BJ (cell line): ENCODE results near the gene ACADS. TPM values are rescaled to one million over a fixed set of nuclear protein-coding genes. Genes with fewer than 3 reads are reported as not detected.
A peak's percentile ranks its signal among the peaks of the same experiment; 100 is the strongest.

Experiments
- CTCF ChIA-PET: fragments of 350-600 bp; formaldehyde crosslinking; extraction: SDS; loops from one replicate; lab custom pipeline; 2021; ENCODE audit warnings: antibody characterized with exemption, inconsistent platforms; lab: Yijun Ruan, JAX
- POLR2A ChIA-PET: fragments of 300-600 bp; sonication (Branson Sonifier 250); formaldehyde crosslinking; extraction: SDS; loops from one replicate; lab custom pipeline; 2021; ENCODE audit warnings: antibody characterized with exemption; lab: Charles Lee
- DNase-seq: peaks from one replicate; pipeline ENCODE4 v3.0.0-alpha.2; 2011; ENCODE audit warnings: low read depth
- H3K27me3 ChIP-seq: 2 replicates; pipeline ENCODE4 v1.6.0; 2011; ENCODE audit warnings: low read length; ENCODE audit not compliant: control insufficient read depth, insufficient read depth
- H3K36me3 ChIP-seq: 2 replicates; pipeline ENCODE4 v1.5.1; 2011; ENCODE audit warnings: low read length; ENCODE audit not compliant: control insufficient read depth, insufficient read depth
- H3K4me3 ChIP-seq: 2 replicates; pipeline ENCODE4 v1.5.1; 2011; ENCODE audit warnings: low read depth, mild to moderate bottlenecking, control low read depth, low read length
- polyA plus RNA-seq: library from polyadenylated mRNA; depleted of rRNA; stranded (reverse); fragments of >200 nt; gene quantifications from 2 replicates; pipeline ENCODE4 v1.2.3, GENCODE V29; 2011; rRNA removed
- TF ChIP-seq, protein P1 (sequence below): IDR thresholded peaks from 2 replicates; pipeline ENCODE4 v1.5.1; 2011; ENCODE audit warnings: low read depth, mild to moderate bottlenecking, control low read depth, inconsistent platforms, low read length, moderate library complexity; ENCODE audit not compliant: insufficient read depth

Gene ACADS
- polyA plus RNA-seq, 1 experiment, result 11.9 TPM

DNA sequence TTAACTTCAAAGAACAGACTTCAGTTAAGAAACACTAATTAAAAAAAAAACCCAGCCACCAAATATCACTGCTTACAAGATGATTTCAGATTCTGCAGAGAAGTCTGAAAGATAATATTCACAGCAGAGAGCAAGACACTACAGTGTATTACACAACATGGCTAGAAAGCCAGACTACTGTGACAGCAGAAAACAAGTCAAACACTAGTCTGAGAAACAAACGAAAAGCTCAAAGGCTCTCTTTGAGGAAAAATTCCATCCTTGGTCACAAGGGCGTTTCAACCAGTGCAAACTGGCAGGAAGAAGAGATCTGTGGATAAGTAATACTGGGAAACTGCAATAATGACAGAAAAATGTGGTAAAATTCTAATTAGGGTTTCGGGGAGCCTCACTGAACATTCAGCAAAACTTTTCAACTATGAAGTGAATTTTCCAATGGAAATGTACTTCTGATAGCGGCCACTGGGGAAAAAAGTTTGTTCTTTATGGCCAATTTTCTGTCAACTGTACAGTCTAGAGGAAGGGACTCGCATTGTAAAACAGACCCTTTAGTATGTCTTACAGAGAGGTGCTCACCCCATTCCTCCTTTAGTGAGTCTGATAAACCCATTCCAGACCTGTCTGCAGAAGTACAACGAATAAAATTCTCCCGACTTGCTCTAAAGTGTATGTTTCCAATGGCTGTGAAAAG lies 50.4 kb downstream of the ACADS start:
- Histone ChIP-seq H3K27me3 (no peaks in the 10 kb centered on the region), H3K4me3 (no peak overlapping the region), H3K36me3 (peaks cover 7% of the 10 kb centered on the region; the same call in 1 of the 2 replicates)
- no peak for DNase-seq
- ChIA-PET POLR2A (no interaction called here), CTCF (interaction anchor here (0.8 to 1.1 kb wide), 3 partner anchors 19 to 204 kb away, joined by 3 read pairs; no protein-coding TSS in a partner anchor)
- TF ChIP-seq, protein P1, sequence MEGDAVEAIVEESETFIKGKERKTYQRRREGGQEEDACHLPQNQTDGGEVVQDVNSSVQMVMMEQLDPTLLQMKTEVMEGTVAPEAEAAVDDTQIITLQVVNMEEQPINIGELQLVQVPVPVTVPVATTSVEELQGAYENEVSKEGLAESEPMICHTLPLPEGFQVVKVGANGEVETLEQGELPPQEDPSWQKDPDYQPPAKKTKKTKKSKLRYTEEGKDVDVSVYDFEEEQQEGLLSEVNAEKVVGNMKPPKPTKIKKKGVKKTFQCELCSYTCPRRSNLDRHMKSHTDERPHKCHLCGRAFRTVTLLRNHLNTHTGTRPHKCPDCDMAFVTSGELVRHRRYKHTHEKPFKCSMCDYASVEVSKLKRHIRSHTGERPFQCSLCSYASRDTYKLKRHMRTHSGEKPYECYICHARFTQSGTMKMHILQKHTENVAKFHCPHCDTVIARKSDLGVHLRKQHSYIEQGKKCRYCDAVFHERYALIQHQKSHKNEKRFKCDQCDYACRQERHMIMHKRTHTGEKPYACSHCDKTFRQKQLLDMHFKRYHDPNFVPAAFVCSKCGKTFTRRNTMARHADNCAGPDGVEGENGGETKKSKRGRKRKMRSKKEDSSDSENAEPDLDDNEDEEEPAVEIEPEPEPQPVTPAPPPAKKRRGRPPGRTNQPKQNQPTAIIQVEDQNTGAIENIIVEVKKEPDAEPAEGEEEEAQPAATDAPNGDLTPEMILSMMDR, result no peak

DNA sequence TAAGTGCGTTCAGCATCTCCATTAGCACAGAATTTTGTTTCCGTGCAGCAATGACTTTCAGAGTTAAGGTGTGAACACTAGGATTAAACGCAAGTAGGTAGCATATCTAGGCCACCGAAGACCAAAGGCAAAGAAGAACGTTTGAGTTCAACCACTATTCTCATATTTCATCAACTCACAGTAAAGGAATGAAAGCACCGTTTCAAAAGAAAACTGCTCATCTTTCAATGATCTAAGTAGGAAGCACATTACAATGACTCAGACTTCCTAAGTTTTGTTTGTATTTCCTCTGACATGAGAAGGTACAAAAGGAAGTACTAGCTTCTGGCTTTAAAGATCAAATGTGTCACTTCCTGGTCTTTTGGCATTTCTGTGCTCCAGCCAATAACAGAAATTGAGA lies 57.6 kb downstream of the ACADS start:
- H3K27me3 ChIP-seq, result no peaks in the 10 kb centered on the region
- POLR2A ChIA-PET, result no interaction called here
- peak; percentile 12 for DNase-seq
- CTCF ChIA-PET, result interaction anchor here (1.1 kb wide), 1 partner anchor 11 kb away, joined by 3 read pairs; no protein-coding TSS in a partner anchor
- TF ChIP-seq, protein P1, result no peak
- peaks cover 3% of the 10 kb centered on the region; the same call in 1 of the 2 replicates for H3K36me3 ChIP-seq
- H3K4me3 ChIP-seq, result no peak overlapping the region

DNA sequence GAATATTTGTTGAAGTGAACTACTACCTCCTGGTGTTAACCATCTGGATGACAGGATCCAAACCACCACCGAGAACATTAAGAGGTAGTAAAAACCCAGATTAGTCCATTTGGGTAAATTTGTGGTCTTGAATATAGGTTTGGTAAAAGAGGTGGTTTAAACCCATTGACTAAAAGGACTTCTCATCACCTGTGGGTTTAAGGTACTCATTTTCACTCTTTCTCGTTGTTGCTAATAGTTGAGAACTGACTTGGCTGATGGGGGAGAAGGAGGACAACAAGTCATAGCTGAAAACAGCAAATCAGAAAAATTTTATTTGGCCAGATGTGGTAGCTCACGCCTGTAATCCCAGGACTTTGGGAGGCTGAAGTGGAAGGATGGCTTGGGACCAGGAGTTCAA lies 59.2 kb downstream of the ACADS start:
- ChIA-PET POLR2A (interaction anchor here (0.7 kb wide), 1 partner anchor 185 kb away, joined by 4 read pairs; no protein-coding TSS in a partner anchor), CTCF (no interaction called here)
- Histone ChIP-seq H3K36me3 (peaks cover 3% of the 10 kb centered on the region; the same call in 1 of the 2 replicates), H3K27me3 (no peaks in the 10 kb centered on the region), H3K4me3 (no peak overlapping the region)
- no peak for DNase-seq
- TF ChIP-seq, protein P1, result no peak

DNA sequence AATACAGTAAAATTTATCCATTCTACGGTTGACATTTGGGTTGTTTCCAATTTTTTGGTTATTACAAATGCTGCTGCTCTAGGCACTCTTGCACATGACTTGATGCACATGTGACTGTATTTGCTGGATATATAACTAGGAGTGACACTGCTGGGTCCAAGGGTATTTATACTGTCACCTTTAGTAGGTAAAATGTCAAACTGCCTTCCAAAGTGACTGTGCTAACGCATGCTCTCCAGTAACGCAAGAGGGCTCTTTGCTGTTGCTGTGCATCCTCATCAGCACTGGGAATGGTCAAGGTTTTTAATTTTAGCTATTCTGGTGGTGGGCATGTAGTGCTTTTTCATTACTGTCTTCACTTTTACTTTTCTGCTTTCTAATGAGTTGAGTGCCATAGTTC lies 62.3 kb downstream of the ACADS start:
- POLR2A ChIA-PET, result no interaction called here
- TF ChIP-seq, protein P1, result no peak
- DNase-seq, result no peak
- H3K4me3 ChIP-seq, result no peak overlapping the region
- H3K27me3 ChIP-seq, result no peaks in the 10 kb centered on the region
- CTCF ChIA-PET, result no interaction called here
- no peaks in the 10 kb centered on the region for H3K36me3 ChIP-seq

Other genes with a start within 250 kb of the ACADS start
- gene DYNLL1, start 229.7 kb upstream of the ACADS start, polyA plus RNA-seq, result 358 and 610 TPM in 2 replicates
- 27.7 and 44.4 TPM in 2 replicates for gene COQ5, start 196.7 kb upstream of the ACADS start, polyA plus RNA-seq
- gene RNF10, start 191.5 kb upstream of the ACADS start, polyA plus RNA-seq, result 64.1 and 98.8 TPM in 2 replicates
- gene POP5, start 144.4 kb upstream of the ACADS start, polyA plus RNA-seq, result 46.7 and 48.0 TPM in 2 replicates
- 0.32 TPM in 1 of 2 replicates, not detected in the other for gene CABP1, start 85.2 kb upstream of the ACADS start, polyA plus RNA-seq
- 34.3 and 49.4 TPM in 2 replicates for gene MLEC, start 38.7 kb upstream of the ACADS start, polyA plus RNA-seq
- 32.0 and 37.0 TPM in 2 replicates for gene UNC119B, start 15.4 kb upstream of the ACADS start, polyA plus RNA-seq
- gene SPPL3, start 178.5 kb downstream of the ACADS start, polyA plus RNA-seq, result 13.2 and 17.5 TPM in 2 replicates